ENCODE data around the gene CRYBG1.

GRCh38 chr6:106617302-106617701 is 256.8 kb downstream of the CRYBG1 start:
- TF ChIP-seq TAF1 (IDR thresholded peaks at IDR 0.05; ENCODE audit: borderline replicate concordance, insufficient read depth, low read length) (no peak), REST (IDR thresholded peaks at IDR 0.05; ENCODE audit: insufficient read depth in 1 of 2, low read depth in 2 of 2, low read length in 2 of 2) (no peak), POLR2AphosphoS5 (IDR thresholded peaks at IDR 0.05; ENCODE audit: low read depth, low read length) (no peak), SIN3A (IDR thresholded peaks at IDR 0.05; ENCODE audit: borderline replicate concordance, insufficient read depth, low read length) (no peak)
